NT2/D1 (cell line): ENCODE measurements around the gene CAV1.

Experiments used
- DNase-seq: peaks from one replicate; pipeline ENCODE4 v3.0.0-alpha.2; 2011; ENCODE audit warnings: low read depth, low spot score
- H3K27me3 ChIP-seq: 2 replicates; pipeline ENCODE4 v1.6.0; 2011; ENCODE audit warnings: mild to moderate bottlenecking; ENCODE audit not compliant: insufficient read length, insufficient read depth
- H3K36me3 ChIP-seq: 2 replicates; pipeline ENCODE4 v1.6.1; 2011; ENCODE audit warnings: mild to moderate bottlenecking, low read length, mixed read lengths; ENCODE audit not compliant: insufficient read depth, insufficient read length
- H3K4me1 ChIP-seq: 2 replicates; pipeline ENCODE4 v1.5.1; 2011; ENCODE audit not compliant: insufficient read depth, insufficient read length
- H3K4me3 ChIP-seq: 2 replicates; pipeline ENCODE4 v1.5.1; 2011; ENCODE audit warnings: low read depth; ENCODE audit not compliant: insufficient read length
- H3K9ac ChIP-seq: 2 replicates; pipeline ENCODE4 v1.6.0; 2011; ENCODE audit warnings: low read depth; ENCODE audit not compliant: insufficient read length
- H3K9me3 ChIP-seq: 2 replicates; pipeline ENCODE4 v1.5.1; 2011; ENCODE audit warnings: mild to moderate bottlenecking, low read length; ENCODE audit not compliant: insufficient read depth
- SUZ12 ChIP-seq: IDR thresholded peaks from 2 replicates; pipeline ENCODE4 v1.6.1; 2011; ENCODE audit not compliant: insufficient read length, insufficient read depth; ENCODE audit errors: extremely low read depth
- YY1 ChIP-seq: IDR thresholded peaks from 2 replicates; pipeline ENCODE4 v1.6.1; 2011; ENCODE audit not compliant: insufficient read length, insufficient read depth
- ZNF274 ChIP-seq: IDR thresholded peaks from 2 replicates; pipeline ENCODE4 v1.6.1; 2011; ENCODE audit warnings: mild to moderate bottlenecking, low read depth, low read length

Gene CAV1

GRCh38 chr7:116592445-116592844 lies 67.6 kb downstream of the CAV1 start:
- Histone ChIP-seq H3K9me3 (no peaks in the 10 kb centered on the region), H3K4me1 (no peaks in the 10 kb centered on the region), H3K9ac (no peak overlapping the region), H3K27me3 (no peaks in the 10 kb centered on the region), H3K4me3 (no peak overlapping the region), H3K36me3 (no peaks in the 10 kb centered on the region)
- DNase-seq = no peak
- TF ChIP-seq SUZ12 (no peak), ZNF274 (no peak), YY1 (no peak)

GRCh38 chr7:116593359-116594075 lies 68.7 kb downstream of the CAV1 start:
- H3K4me3 ChIP-seq = no peak overlapping the region
- no peak for DNase-seq
- no peak overlapping the region for H3K9ac ChIP-seq
- H3K4me1 ChIP-seq = no peaks in the 10 kb centered on the region
- no peaks in the 10 kb centered on the region for H3K9me3 ChIP-seq
- TF ChIP-seq ZNF274 (no peak), YY1 (no peak), SUZ12 (no peak)
- H3K27me3 ChIP-seq = no peaks in the 10 kb centered on the region
- no peaks in the 10 kb centered on the region for H3K36me3 ChIP-seq

GRCh38 chr7:116595063-116595462 lies 70.2 kb downstream of the CAV1 start:
- Histone ChIP-seq H3K4me1 (no peaks in the 10 kb centered on the region), H3K27me3 (no peaks in the 10 kb centered on the region), H3K36me3 (no peaks in the 10 kb centered on the region), H3K9ac (no peak overlapping the region), H3K4me3 (no peak overlapping the region), H3K9me3 (no peaks in the 10 kb centered on the region)
- DNase-seq = no peak
- TF ChIP-seq SUZ12 (no peak), YY1 (no peak), ZNF274 (no peak)

- TF ChIP-seq SUZ12 (no peak), YY1 (no peak), ZNF274 (no peak)
- no peak overlapping the region for H3K4me3 ChIP-seq
- no peak for DNase-seq
- no peaks in the 10 kb centered on the region for H3K4me1 ChIP-seq
- H3K9me3 ChIP-seq = no peaks in the 10 kb centered on the region
- no peak overlapping the region for H3K9ac ChIP-seq
- no peaks in the 10 kb centered on the region for H3K36me3 ChIP-seq
- no peaks in the 10 kb centered on the region for H3K27me3 ChIP-seq
Measured at GRCh38 chr7:116597384-116597783, 72.5 kb downstream of the CAV1 start.

GRCh38 chr7:116598278-116598677 lies 73.4 kb downstream of the CAV1 start:
- TF ChIP-seq YY1 = no peak
- no peak for TF ChIP-seq SUZ12
- TF ChIP-seq ZNF274 = no peak
- H3K9ac ChIP-seq = no peak overlapping the region
- H3K36me3 ChIP-seq = no peaks in the 10 kb centered on the region
- no peak overlapping the region for H3K4me3 ChIP-seq
- H3K9me3 ChIP-seq = no peaks in the 10 kb centered on the region
- no peak for DNase-seq
- H3K27me3 ChIP-seq = no peaks in the 10 kb centered on the region
- H3K4me1 ChIP-seq = no peaks in the 10 kb centered on the region

- no peak for TF ChIP-seq SUZ12
- TF ChIP-seq ZNF274 = no peak
- TF ChIP-seq YY1 = no peak
- Histone ChIP-seq H3K9ac (no peak overlapping the region), H3K36me3 (no peaks in the 10 kb centered on the region), H3K27me3 (no peaks in the 10 kb centered on the region), H3K4me3 (no peak overlapping the region), H3K4me1 (no peaks in the 10 kb centered on the region), H3K9me3 (no peaks in the 10 kb centered on the region)
- DNase-seq = no peak
Measured at GRCh38 chr7:116598861-116599260, 74.0 kb downstream of the CAV1 start.

GRCh38 chr7:116601426-116601825 lies 76.6 kb downstream of the CAV1 start:
- Histone ChIP-seq H3K4me3 (no peak overlapping the region), H3K27me3 (no peaks in the 10 kb centered on the region), H3K9ac (no peak overlapping the region), H3K4me1 (no peaks in the 10 kb centered on the region), H3K9me3 (no peaks in the 10 kb centered on the region), H3K36me3 (no peaks in the 10 kb centered on the region)
- no peak for DNase-seq
- TF ChIP-seq SUZ12 (no peak), YY1 (no peak), ZNF274 (no peak)

GRCh38 chr7:116607299-116607698 lies 82.5 kb downstream of the CAV1 start:
- no peak for TF ChIP-seq ZNF274
- H3K27me3 ChIP-seq = no peaks in the 10 kb centered on the region
- no peak overlapping the region for H3K9ac ChIP-seq
- H3K9me3 ChIP-seq = no peaks in the 10 kb centered on the region
- DNase-seq = no peak
- H3K36me3 ChIP-seq = no peaks in the 10 kb centered on the region
- no peaks in the 10 kb centered on the region for H3K4me1 ChIP-seq
- H3K4me3 ChIP-seq = no peak overlapping the region
